HG03469 (cell line): ENCODE results near the gene MED10.

Source experiments
- ATAC-seq: cut with Tn5 transposase; IDR thresholded peaks from one replicate; pipeline ENCODE4 v1.9.1; 2021; ENCODE audit warnings: mild to moderate bottlenecking, moderate library complexity, moderate number of reproducible peaks; ENCODE audit not compliant: unreplicated experiment

Gene MED10

DNA sequence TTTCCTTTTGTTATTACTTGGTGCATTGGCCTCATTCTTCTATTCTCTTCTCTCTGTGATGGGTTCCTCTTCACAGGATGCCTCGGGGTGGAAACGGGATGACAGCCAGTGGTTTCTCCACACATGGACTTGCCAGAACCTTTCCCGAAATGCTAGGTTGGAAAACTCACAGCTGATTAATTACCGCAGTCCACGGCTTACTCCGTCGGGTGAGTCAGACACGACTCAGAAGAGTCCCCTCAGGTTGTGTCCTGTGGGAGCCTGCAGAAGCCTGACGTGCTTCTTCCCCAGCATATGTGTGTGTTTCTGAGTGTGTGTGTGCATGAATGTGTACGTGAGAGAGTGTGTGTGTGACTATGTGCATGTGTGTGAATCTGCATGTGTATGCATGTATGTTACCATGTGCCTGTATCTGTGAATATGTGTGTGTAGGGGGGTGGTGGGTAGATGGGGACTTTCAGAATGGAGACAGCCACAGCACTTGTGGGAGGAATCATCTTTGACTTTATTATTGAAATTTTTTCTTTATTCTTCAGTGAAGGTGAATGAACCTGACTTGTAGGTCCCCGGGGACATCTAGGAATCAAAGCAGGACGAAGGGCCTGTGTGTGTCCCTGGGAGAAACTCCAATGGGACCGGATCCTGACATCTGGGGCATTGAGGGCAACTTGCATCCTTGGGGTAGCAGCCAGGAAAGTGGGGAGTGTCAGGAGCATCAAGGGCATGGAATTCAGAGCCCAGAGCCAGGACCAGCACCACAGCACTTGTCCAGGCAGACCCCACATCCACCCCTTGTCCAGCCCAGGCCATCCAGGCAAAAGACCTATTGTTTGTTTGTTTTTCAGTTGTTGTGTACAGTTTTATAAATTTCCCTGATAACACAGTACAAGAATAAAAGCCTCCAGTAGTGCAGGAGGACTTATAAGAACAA, 21.9 kb upstream of the MED10 start:
- ATAC-seq = no peak

DNA sequence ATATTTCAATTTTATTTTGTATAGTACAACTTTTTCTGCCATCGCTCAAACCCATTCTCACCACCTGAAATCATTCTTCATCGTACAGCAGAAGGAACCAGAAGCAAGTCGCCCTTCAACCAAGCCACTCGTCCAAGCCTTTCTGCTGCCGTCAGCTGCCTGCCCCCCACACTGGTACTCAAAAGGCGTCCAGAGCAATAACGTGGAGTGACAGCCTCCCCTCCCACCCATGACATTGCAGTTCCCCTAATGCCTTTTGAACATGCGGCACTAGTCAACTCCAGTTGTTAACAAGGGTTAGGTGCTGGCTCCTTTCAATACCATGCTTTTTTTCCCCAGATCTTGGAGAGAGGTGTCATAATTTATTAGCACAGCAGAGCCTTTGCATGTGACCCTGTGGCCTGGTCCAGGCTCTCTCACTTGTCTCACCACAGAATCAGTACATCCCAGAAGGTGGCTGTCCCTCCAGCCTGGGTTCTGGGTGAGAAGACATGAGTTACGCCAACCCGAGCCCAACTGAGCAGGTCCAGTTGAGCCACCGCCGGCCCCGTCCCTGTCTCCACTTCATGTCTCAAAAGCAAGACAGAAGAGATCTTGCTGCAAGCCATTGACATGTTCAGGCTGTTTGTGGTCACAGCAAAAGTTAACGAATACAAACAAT, 20.4 kb upstream of the MED10 start:
- ATAC-seq = no peak

DNA sequence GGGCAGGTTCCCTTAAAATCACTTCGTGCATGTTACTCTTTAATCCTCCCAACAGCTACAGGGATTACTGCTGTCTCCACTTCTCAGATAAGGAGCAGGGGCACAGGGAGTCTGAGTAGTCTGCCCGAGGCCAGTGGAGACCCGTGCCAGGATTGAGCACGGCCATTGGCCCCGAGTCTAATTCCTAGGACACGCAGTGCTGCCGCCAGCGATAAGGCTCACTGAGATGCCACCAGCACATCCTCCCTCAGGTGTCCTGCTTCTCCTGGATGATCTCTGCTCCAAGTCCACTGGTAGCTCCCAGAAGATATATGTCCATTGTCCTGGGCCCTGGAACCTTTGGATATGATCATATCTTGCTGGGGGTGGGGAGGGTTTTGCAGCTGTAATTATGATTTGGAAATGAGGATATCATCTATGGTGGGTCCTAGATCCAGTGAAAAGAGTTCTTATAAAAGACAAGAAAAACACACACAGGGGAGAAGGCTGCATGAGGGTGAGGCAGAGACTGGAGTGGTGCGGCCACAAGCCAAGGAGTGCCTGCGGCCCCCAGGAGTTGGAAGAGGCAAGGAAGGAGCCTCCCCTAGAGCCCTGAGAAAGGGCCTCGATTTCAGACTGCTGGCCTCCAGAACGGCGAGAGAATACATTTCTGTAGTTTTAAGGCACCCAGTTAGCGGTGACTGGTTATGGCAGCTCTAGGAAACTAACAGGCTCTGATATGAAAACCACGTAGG, 19.4 kb upstream of the MED10 start:
- ATAC-seq = no peak

DNA sequence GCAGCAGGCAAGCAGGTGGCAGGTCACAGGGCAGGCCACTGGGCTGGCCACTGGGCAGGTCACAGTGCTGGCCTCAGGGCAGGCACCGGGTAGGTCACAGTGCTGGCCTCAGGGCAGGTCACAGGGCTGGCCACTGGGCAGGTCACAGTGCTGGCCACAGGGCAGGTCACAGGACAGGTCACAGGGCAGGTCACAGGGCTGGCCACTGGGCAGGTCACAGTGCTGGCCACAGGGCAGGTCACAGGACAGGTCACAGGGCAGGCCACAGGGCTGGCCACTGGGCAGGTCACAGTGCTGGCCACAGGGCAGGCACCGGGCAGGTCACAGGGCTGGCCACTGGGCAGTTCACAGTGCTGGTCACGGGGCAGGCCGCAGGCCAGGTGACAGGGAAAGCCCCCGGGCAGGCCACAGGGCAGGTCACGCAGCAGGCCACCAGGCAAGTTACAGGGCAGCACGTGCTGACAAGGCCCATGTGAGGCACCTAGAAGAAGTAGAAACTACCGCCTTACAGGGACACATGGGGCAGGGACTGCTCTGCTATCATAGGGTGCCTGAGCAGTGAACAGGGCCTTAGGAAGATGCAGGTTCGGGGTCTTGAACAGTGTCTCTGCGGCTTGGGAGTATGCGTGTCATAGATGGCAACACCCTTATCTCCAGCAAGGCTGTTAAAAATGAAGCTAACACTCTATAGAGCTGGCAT, 18.6 kb upstream of the MED10 start:
- ATAC-seq = no peak

DNA sequence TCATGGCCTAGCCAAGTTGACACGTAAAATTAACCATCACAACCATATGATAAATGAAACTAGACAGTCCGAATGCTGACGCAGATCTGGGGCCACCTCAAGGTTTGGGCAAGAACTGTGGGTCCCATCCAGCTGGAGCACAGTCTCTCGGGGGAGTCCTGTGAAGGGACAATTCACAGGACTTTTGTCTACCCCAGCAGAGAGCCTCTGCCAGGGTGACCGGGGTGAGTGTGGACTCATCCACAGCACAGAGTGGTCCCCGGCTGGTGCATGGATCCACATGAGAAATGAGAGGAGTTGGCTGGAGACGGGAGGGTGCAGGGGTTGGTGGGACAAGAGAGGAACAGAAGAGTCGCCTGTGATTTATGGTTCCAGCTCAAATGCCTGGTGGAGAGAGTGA, 17.7 kb upstream of the MED10 start:
- no peak for ATAC-seq

DNA sequence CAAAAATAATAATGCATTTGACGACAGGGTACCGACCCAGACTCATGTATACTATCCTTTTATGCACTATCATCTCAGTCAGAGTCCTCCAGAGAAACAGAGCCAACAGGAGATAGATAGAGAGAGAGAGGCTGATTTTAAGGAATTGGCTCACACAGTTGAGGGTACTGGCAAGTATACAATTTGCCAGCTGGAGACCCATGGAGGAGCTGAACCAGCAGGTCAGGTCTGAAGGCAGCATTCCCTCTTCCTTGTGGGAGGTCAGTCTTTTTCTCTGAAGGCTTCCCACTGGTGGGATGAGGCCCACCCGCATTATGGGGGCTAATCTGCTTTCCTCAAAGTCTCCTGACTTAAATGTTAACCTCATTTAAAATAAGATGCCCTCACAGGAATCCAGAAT, 17.3 kb upstream of the MED10 start:
- ATAC-seq = no peak

DNA sequence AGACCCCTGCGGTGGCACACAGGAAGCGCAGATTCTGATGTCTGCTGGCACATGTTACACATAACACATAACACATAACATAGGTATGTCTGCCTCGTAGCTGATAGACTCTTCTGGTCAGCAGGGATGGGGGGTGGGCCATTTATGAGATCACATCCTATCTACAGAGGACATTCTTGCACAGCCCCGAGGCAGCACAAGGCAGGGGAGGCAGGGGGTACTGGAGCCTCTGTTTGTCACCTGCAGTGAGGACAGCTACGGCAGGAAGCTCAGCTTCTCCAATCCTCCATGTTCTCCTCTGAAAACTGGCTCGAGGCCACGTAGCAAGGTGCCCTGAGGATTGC, 16.7 kb upstream of the MED10 start:
- ATAC-seq = no peak

DNA sequence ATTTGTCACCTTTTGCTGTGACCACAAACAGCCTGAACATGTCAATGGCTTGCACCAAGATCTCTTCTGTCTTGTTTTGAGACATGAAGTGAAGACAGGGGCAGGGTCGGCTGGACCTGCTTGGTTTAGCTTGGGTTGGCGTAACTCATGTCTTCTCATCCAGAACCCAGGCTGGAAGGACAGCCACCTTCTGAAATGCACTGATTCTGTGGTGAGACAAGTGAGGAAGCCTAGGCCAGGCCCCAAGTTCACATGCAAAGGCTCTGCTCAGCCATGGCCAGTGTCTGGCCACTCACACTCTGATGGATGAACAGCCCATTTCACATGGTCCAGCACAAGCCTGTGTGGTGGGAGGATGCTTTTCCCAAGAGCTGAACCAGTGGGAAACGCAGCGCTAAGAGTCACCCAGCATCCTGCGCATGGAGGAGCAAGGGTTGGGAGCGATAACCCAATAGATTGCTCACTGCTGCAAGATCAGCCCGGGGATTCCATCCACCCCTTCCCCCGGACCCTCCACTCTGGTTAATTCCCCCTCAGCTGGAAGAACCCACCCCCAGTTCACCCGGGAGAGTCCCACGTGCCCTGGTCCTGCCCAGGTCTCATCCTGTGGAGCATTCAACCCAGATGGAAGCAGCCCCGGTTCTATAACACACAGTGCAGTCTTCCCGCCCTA, 16.2 kb upstream of the MED10 start:
- no peak for ATAC-seq

DNA sequence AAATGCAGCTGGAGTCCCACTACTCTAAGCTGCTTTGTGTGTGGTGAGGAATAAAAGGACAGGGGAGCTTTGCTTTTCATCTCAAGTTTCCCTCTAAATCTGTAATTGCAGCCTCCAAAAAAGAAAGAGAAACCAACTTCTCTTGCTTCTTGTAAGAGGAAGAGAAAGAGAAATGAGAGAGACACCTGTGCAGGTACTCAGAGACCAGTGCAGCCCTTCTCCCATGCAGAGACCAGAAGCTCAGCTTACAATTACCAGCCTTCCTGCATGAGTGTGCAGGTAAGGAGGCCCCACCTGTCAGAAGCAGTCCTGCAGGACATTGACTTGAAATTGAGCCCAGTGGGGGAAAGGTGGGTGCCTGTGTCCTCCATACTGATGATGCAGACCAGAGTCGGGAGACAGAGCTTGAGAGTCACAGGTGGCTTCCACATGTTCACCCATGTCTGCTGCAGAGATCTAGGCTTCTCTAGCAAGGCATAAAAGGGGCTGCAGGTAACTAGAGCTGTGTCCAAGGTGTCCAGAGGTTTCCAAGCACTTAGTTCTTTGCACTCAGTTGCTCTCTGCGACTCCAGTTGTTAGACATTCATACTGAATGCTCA, 15.3 kb upstream of the MED10 start:
- ATAC-seq = no peak

DNA sequence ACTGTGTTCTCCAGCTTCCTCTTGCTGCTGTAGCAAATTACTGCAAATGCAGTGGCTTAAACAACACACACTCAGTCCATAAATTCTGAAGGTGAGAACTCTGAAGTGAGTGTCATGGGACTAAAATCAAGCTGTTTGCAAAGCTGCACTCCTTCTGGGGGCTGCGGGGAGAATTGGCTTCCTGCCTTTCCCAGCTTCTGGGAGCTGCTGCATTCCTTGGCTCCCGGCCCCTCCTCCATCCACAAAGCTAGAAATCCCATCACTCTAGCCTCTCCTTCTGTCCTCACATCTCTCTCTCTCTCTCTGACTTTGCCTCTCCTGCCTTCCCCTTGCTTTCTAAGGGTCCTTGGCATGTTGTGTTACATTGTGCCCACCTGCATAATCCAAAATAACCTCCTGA, 14.2 kb upstream of the MED10 start:
- no peak for ATAC-seq

DNA sequence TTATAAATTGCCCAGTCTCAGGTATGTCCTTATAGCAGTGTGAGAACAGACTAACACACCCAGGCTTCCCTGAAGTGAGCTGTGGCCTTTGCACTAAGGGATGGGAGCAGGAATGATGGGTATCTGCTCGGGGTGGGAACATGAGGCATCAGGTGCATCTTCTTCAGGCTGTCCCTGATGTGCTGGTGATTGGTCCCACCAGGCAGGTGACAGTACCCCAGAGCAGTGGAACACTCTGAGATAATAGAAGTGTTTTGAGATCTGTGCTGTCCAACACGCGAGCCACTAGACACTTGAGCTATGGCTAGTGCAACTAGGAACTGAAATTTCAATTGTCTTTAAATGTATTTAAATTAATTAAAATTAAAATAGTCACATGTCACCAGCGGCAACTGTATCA, 12.8 kb upstream of the MED10 start:
- ATAC-seq = no peak

DNA sequence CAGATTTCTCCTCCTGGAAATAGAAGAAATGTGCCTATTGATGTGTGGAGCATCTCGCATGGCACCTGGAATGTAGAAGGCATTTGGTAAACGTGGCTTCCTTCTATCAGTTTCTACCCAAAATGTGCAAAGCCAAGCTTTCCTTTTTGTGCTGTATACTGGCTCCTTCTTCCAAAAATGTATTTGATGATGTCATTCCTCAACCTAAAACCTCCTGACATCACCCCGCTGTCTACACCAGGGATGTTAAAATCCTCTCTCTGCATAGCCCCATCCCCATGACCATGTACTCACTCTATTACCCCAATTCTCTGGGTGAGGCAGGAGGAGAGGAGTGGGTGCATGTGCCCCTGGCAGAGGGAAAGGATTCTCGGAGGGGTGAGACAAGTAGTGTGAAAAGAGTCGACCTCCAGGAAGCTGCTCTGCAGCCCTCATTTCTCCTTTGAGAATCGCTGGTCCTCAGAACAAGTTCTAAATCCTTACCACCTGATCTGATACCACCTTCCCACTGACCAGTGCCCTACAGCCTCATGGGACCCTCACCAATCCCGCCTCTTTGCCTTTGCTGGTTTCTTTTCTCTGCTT, 11.7 kb upstream of the MED10 start:
- no peak for ATAC-seq

DNA sequence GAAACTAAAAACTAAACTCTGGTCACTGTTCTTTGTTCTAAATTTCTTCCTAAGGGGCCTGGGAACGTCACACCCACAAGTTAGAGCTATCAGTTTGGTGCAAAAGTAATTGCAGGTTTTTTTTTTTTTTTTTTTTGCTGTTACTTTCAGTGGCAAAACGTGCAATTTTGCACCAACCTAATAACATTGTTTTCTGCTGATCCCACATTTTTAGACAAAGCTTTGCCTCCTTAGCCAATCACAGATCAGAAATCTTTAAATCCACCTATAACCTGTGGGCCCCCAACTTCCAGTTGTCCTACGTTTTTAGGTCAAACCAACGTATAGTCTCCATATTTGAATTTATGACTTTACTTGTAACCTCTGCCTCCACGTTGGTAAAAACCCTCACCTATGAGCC, 11.1 kb upstream of the MED10 start:
- no peak for ATAC-seq

DNA sequence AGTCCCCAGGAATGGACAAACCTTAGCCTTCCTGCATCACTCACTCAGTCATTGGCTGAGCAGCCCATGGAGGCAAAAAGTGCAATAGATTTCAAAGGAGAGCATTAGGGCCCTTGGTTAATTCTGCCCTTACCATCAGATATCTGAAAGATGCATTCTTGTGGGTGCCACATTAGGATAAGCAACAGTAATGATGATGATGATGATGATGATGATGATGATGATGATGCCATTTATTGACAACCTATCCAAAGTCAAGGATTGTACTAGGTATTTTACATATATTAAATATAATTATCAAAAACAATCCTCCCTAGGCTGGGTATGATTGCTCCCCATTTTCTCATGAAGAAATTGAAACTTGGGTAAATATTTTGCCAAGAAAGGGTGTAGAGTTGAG, 9.6 kb upstream of the MED10 start:
- no peak for ATAC-seq

DNA sequence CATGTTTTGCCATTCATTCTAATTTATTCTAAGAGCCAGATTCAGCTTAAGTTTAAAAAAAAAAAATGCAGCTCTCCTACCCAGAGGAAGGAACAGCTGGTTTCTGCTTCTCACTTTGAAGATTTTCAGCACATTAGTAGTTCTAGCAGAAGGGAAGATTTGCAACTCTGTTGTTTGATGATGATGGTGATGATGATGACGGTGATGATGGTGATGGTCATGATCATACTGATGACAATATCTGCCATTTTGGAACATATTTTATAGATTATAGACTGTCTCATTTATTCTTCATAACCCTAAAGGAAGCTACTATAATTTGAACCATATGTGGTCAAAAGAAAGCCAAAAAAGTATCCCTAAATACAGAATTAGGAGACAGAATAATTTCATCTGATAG, 7.9 kb upstream of the MED10 start:
- ATAC-seq = no peak

DNA sequence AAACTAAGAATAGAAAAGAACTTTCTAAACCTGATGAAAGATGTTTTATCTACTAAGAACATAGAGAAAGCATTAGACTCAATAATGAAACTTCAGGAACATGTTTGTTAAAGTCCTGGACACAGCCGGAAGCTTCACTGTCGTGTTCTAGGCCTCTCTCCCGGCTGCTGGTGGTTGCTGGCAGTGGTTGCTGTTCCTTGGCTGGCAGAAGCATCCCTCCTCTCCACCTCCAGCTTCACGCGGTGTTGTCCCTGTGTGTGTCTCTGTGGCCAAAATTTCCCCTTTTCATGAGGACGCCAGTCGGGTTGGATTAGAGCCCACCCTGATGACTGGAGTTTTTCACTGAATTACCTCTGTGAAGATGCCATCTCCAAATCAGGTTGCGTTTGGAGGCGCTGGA, 6.5 kb upstream of the MED10 start:
- no peak for ATAC-seq

DNA sequence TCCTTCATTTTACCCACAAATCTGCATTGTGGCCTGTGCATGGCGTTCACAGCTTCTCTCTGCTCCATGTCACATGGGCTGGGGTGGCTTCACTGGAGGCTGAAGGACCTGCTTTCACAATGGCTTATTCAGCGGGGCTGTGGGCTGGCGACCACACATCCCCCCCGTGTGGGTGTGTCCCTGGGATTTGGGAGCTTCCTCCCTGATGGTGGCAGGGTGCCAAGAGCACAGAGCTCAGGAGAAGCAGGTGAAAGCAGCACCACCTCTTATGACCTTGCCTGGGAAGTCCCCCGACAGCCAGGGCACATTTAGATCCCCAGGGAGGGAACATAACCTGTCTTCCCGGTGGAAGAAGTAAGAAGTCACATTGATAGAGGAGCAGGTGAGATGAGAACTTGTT, 5.0 kb upstream of the MED10 start:
- ATAC-seq = no peak

DNA sequence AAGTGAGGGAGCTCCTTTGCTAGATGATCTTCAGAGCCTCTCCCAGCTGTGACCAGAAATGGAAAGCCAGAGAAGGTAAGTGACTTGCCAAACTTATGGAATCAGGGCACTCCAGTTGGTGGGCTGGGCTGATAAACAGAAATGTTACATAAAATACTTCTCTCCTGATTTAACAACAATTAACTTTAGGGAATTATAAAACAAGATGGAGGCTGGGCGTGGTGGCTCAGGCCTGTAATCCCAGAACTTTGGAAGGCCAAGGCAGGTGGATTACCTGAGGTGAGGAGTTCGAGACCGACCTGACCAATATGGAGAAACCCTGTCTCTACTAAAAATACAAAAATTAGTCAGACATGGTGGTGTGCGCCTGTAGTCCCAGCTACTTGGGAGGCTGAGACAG, 899 bp upstream of the MED10 start:
- ATAC-seq = no peak

DNA sequence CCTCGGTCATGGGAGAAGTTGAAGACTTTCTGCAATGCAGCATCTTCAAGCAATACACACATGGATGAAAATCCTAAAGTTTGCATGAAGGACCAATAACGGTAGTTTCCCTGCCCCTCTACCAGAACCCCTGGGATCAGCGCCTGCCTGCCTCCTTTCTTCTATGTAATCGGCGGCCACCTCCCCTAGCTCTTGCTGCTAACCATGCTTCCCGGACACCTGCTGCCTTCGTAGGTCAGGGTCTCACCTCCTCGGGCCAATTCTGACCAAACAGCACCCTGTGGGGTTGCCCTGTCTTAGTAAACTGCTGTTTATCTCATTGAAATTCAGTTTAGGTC, 388 bp upstream of the MED10 start:
- ATAC-seq = no peak

DNA sequence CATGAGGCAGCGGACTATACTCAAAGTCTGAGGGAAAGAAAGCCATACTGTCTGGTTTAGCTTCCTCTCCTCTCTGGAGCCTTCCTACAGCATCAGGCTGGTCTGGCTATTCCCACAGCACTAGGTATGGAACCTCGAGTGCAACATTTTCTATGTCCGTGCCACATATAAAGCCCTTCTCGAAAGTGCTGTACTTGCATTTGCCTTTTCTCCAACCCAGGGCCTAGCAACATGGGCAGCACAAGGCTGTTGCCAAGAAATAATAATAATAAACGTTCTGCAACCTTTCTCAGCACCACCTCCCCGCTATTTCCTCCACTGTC, 804 bp downstream of the MED10 start:
- no peak for ATAC-seq
